Urothelium cell line (cell line): Measurements from ENCODE around the gene CDKAL1.
A peak's percentile ranks its signal among the peaks of the same experiment; 100 is the strongest.

Experiments used
- DNase-seq: peaks from one replicate; pipeline ENCODE4 v3.0.0; 2011; ENCODE audit warnings: low spot score, mixed read lengths
- FAIRE-seq: peaks from 2 replicates; lab custom pipeline; 2011; peaks lifted over from hg19 to GRCh38; lab: Jason Lieb, UNC

Gene CDKAL1

GRCh38 chr6:20933057-20933788, 399.0 kb downstream of the CDKAL1 start:
- DNase-seq = no peak
- FAIRE-seq = no peak

- DNase-seq (no peak), FAIRE-seq (no peak)
These were observed 402.7 kb downstream of the CDKAL1 start for GRCh38 chr6:20936949-20937348.

- no peak for FAIRE-seq
- DNase-seq = no peak
These were observed 405.0 kb downstream of the CDKAL1 start for GRCh38 chr6:20939161-20939775.

- no peak for DNase-seq
- FAIRE-seq = no peak
These were observed 408.9 kb downstream of the CDKAL1 start for GRCh38 chr6:20943040-20943627.

- DNase-seq = no peak
- no peak for FAIRE-seq
These were observed 409.7 kb downstream of the CDKAL1 start for GRCh38 chr6:20943922-20944321.

- DNase-seq (peak; percentile 9), FAIRE-seq (no peak)
These were observed 411.8 kb downstream of the CDKAL1 start for GRCh38 chr6:20946022-20946421.

GRCh38 chr6:20946890-20947289, 412.6 kb downstream of the CDKAL1 start:
- DNase-seq (no peak), FAIRE-seq (no peak)

GRCh38 chr6:20947977-20948376, 413.7 kb downstream of the CDKAL1 start:
- no peak for FAIRE-seq
- DNase-seq = no peak

GRCh38 chr6:20948556-20948955, 414.3 kb downstream of the CDKAL1 start:
- DNase-seq (no peak), FAIRE-seq (no peak)

GRCh38 chr6:20949138-20949537, 414.9 kb downstream of the CDKAL1 start:
- no peak for FAIRE-seq
- no peak for DNase-seq

- FAIRE-seq = no peak
- DNase-seq = peak; percentile 56
These were observed 418.6 kb downstream of the CDKAL1 start for GRCh38 chr6:20952699-20953474.

- no peak for DNase-seq
- FAIRE-seq = no peak
These were observed 420.1 kb downstream of the CDKAL1 start for GRCh38 chr6:20954315-20954714.

- DNase-seq (no peak), FAIRE-seq (no peak)
These were observed 420.9 kb downstream of the CDKAL1 start for GRCh38 chr6:20955131-20955530.

- DNase-seq (no peak), FAIRE-seq (no peak)
These were observed 421.5 kb downstream of the CDKAL1 start for GRCh38 chr6:20955751-20956150.

GRCh38 chr6:20960067-20960466, 425.8 kb downstream of the CDKAL1 start:
- FAIRE-seq (no peak), DNase-seq (no peak)

GRCh38 chr6:20965276-20965675, 431.0 kb downstream of the CDKAL1 start:
- FAIRE-seq (no peak), DNase-seq (no peak)

GRCh38 chr6:20965915-20966314, 431.7 kb downstream of the CDKAL1 start:
- no peak for DNase-seq

GRCh38 chr6:20969551-20969950, 435.3 kb downstream of the CDKAL1 start:
- DNase-seq (no peak), FAIRE-seq (no peak)

More at GRCh38 chr6:20965915-20966314, 431.7 kb downstream of the CDKAL1 start:
- no peak for FAIRE-seq

- DNase-seq (no peak), FAIRE-seq (no peak)
These were observed 442.2 kb downstream of the CDKAL1 start for GRCh38 chr6:20976391-20976918.

- DNase-seq = no peak
- no peak for FAIRE-seq
These were observed 443.9 kb downstream of the CDKAL1 start for GRCh38 chr6:20978151-20978614.

- no peak for DNase-seq
- FAIRE-seq = no peak
These were observed 444.8 kb downstream of the CDKAL1 start for GRCh38 chr6:20979076-20979475.
